Gastroesophageal sphincter (tissue), 3 donors: ENCODE data around the gene RBBP4.

Experiments used
- CTCF ChIP-seq, 4 experiments: fragments of 200-600 bp in 2 of 4; fragments of 450-650 bp in 2 of 4; sonication (generic) in 1 of 4; IDR thresholded peaks; one replicate each; pipeline ENCODE4 v1.5.1; 2017 to 2019; ENCODE audit warnings: antibody characterized with exemption in 4 of 4, mild to moderate bottlenecking in 2 of 4, moderate library complexity in 2 of 4
- EP300 ChIP-seq: sonication (generic); formaldehyde crosslinking; IDR thresholded peaks from one replicate; pipeline ENCODE4 v1.6.1; 2017; ENCODE audit warnings: antibody characterized with exemption, mild to moderate bottlenecking
- POLR2A ChIP-seq, 2 donors: fragments of 450-650 bp; IDR thresholded peaks; one replicate each; pipeline ENCODE4 v1.6.1; 2017; ENCODE audit warnings: antibody characterized with exemption in 2 of 2, mild to moderate bottlenecking in 2 of 2, moderate library complexity in 1 of 2
- POLR2AphosphoS5 ChIP-seq: sonication (generic); formaldehyde crosslinking; IDR thresholded peaks from one replicate; pipeline ENCODE4 v1.6.1; 2017; ENCODE audit warnings: antibody characterized with exemption

- TF ChIP-seq CTCF (IDR thresholded peaks at IDR 0.05), result no peak
- no peak for TF ChIP-seq POLR2A (IDR thresholded peaks at IDR 0.05)
- no peak for TF ChIP-seq EP300
- peak; percentile 74 for TF ChIP-seq POLR2AphosphoS5
These were observed 42.6 kb downstream of the RBBP4 start for GRCh38 chr1:32693455-32694174.
